Body of pancreas (tissue), 4 donors: ENCODE results near the gene ARHGAP24. TPM values are rescaled to one million over a fixed set of nuclear protein-coding genes. Genes with fewer than 3 reads are reported as not detected.

Experiments
- ATAC-seq: fragments of 150-250 bp; one replicate; pipeline ENCODE4 v1.9.1; 2016
- DNase-seq, 4 donors: peaks; one replicate each; pipeline ENCODE4 v3.0.0-alpha.2; 2019
- H3K27ac ChIP-seq, 4 donors: fragments of 200-600 bp; sonication (generic); 1 replicate in 3 of 4; 2 replicates in 1 of 4; pipeline versions ENCODE4 v1.5.1 to v1.6.1; 2016 to 2019; ENCODE audit warnings: mild to moderate bottlenecking in 1 of 4, mixed read lengths in 1 of 4, moderate library complexity in 1 of 4
- H3K27me3 ChIP-seq, 2 donors: fragments of 200-600 bp; sonication (generic); one replicate each; pipeline ENCODE4 v1.6.0; 2016; ENCODE audit warnings: mild to moderate bottlenecking in 1 of 2
- H3K36me3 ChIP-seq, 2 donors: fragments of 200-600 bp; sonication (generic); replicated peaks in 1 of 2; 2 replicates each; pipeline ENCODE4 v1.5.1; 2016; ENCODE audit warnings: low read depth in 2 of 2; ENCODE audit not compliant: insufficient read depth in 1 of 2
- H3K4me1 ChIP-seq: fragments of 200-600 bp; sonication (generic); one replicate; pipeline ENCODE4 v1.6.0; 2016
- H3K4me3 ChIP-seq, 2 donors: fragments of 200-600 bp; sonication (generic); 1 replicate in 1 of 2; 2 replicates in 1 of 2; pipeline ENCODE4 v1.5.1; 2016 to 2019
- H3K9me3 ChIP-seq, 3 donors: fragments of 200-600 bp; sonication (generic); 1 replicate in 2 of 3; 2 replicates in 1 of 3; pipeline ENCODE4 v1.5.1; 2016
- POLR2A ChIP-seq, 3 donors: fragments of 450-650 bp; IDR thresholded peaks; one replicate each; pipeline ENCODE4 v1.6.1; 2016; ENCODE audit warnings: antibody characterized with exemption in 3 of 3, mild to moderate bottlenecking in 2 of 3
- WGBS, 2 donors: methylation state at CpG; one replicate each; pipeline ENCODE4 v1.1.5; 2017; 5-methylcytosine and 5-hydroxymethylcytosine counted together
- intact Hi-C: fragments of 100-400 bp; cut with DNase I; formaldehyde crosslinking; loops from one replicate; pipeline ENCODE4 v1.15.1; 2023
- total RNA-seq, 2 donors: library from RNA; depleted of rRNA; stranded (reverse); fragments of >200 nt; gene quantifications; one replicate each; pipeline ENCODE4 v1.1.0, GENCODE V29; 2016
- TF ChIP-seq, protein P1 (sequence below), 7 experiments: fragments of 450-650 bp in 4 of 7; fragments of 200-600 bp in 3 of 7; sonication (generic) in 3 of 7; IDR thresholded peaks; one replicate each; pipeline ENCODE4 v1.5.1; 2016 to 2019; ENCODE audit warnings: antibody characterized with exemption in 7 of 7

Gene ARHGAP24
- total RNA-seq, 2 donors from 2014 or later, result 43.3 to 113 TPM

DNA sequence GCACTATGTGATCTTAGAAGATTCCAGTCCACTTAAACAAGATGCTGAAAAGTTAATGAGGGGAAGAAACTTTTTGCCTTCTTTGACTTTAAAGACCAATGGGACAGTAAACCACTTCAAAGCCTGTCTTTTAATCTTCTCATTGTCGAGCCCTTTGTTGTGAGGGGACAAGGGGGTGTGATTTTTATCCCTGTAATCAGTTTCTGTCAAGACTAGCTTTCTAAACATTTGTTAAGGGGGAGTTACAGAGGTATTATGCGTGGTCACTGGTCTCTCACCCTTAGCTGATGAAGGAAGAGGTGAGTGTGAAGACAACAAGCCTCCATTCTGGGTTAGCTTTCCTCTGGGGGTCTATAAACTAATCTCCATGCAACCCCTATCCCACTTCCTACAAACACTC, 409.3 kb downstream of the ARHGAP24 start:
- H3K9me3 ChIP-seq, result no peaks in the 10 kb centered on the region
- no peak overlapping the region for H3K4me3 ChIP-seq
- no peaks in the 10 kb centered on the region for H3K27me3 ChIP-seq
- no peak overlapping the region for H3K27ac ChIP-seq
- 74 to 76% methylated on average over 2 of the region's 2 CpGs for WGBS, 2 donors
- H3K36me3 ChIP-seq, result no peaks in the 10 kb centered on the region
- TF ChIP-seq POLR2A (IDR thresholded peaks at IDR 0.05), result no peak
- TF ChIP-seq, protein P1, sequence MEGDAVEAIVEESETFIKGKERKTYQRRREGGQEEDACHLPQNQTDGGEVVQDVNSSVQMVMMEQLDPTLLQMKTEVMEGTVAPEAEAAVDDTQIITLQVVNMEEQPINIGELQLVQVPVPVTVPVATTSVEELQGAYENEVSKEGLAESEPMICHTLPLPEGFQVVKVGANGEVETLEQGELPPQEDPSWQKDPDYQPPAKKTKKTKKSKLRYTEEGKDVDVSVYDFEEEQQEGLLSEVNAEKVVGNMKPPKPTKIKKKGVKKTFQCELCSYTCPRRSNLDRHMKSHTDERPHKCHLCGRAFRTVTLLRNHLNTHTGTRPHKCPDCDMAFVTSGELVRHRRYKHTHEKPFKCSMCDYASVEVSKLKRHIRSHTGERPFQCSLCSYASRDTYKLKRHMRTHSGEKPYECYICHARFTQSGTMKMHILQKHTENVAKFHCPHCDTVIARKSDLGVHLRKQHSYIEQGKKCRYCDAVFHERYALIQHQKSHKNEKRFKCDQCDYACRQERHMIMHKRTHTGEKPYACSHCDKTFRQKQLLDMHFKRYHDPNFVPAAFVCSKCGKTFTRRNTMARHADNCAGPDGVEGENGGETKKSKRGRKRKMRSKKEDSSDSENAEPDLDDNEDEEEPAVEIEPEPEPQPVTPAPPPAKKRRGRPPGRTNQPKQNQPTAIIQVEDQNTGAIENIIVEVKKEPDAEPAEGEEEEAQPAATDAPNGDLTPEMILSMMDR (IDR thresholded peaks at IDR 0.05), result no peak
- DNase-seq (no peak), ATAC-seq (no peak)
- H3K4me1 ChIP-seq, result peaks cover 8% of the 10 kb centered on the region
- intact Hi-C loops, result no loop called here

DNA sequence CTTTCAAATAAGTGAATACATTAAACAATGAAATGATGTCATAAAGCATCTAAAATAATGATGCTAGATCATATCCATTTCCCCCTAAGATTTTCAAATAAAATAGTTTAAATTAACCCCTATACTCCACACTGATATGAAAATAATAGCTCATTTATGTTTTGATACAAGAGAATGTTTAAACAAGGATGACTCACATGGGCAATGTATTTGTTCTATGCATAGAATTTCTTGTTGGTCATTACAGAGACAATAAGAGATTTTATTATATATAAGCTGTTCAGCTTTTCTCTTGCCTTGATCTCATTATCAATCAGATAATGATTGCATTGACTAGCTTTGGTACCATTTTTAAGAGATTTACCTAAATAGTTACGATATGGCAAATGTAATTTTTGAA, 411.7 kb downstream of the ARHGAP24 start:
- DNase-seq (no peak), ATAC-seq (no peak)
- H3K27ac ChIP-seq, result no peak overlapping the region
- WGBS, 2 donors, result 91 to 96% methylated on average over 1 of the region's 1 CpG
- peaks cover 8% of the 10 kb centered on the region for H3K4me1 ChIP-seq
- no peaks in the 10 kb centered on the region for H3K36me3 ChIP-seq
- H3K27me3 ChIP-seq, result no peaks in the 10 kb centered on the region
- H3K9me3 ChIP-seq, result no peaks in the 10 kb centered on the region
- no peak overlapping the region for H3K4me3 ChIP-seq
- intact Hi-C loops, result no loop called here
- no peak for TF ChIP-seq POLR2A (IDR thresholded peaks at IDR 0.05)
- TF ChIP-seq, protein P1 (IDR thresholded peaks at IDR 0.05), result no peak

DNA sequence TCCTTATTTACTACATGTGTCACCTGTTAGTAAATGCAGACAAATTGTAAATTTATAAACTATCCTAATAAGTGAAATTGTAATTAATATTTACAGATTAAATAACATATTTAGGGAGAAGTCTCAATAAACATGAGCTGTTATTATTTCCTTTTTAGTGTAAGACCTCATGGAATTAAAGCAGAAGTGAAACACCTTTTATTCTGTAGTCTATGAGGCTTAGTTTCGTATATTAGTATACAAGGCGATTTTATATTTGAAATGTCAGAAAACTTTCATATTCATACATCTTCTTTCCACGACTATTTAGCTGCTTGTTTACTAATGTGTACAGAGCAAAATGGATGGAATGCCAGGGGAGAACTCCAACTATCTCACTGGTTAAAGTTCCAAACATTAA, 414.4 kb downstream of the ARHGAP24 start:
- Histone ChIP-seq H3K4me3 (no peak overlapping the region), H3K4me1 (peaks cover 8% of the 10 kb centered on the region), H3K27me3 (no peaks in the 10 kb centered on the region), H3K27ac (no peak overlapping the region), H3K9me3 (no peaks in the 10 kb centered on the region), H3K36me3 (no peaks in the 10 kb centered on the region)
- intact Hi-C loops, result no loop called here
- TF ChIP-seq POLR2A (IDR thresholded peaks at IDR 0.05), result no peak
- TF ChIP-seq, protein P1 (IDR thresholded peaks at IDR 0.05), result no peak
- DNase-seq, result no peak
- WGBS, 2 donors, result 73 to 87% methylated on average over 3 of the region's 3 CpGs
- ATAC-seq, result no peak

DNA sequence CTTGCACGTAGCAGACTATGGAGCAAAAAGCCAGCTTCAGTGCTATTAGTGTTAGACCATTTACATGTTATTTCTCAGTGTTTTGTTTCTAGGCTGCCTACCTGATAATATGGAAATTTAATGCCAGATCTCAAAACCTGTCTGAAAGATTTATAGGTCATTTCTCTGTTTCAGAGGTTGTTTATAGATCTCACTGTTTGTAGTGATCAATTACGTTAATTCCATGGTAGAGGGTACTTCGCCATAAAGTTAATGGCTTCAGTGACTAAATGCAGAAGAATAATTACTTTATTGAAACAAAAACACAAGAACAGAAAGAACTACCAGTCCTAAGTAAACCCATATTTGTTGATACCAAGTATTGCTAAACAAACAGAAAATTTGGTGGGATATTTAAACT, 420.8 kb downstream of the ARHGAP24 start:
- TF ChIP-seq, protein P1 (IDR thresholded peaks at IDR 0.05), result no peak
- TF ChIP-seq POLR2A (IDR thresholded peaks at IDR 0.05), result no peak
- H3K9me3 ChIP-seq, result no peaks in the 10 kb centered on the region
- no peak for ATAC-seq
- H3K27me3 ChIP-seq, result no peaks in the 10 kb centered on the region
- no peaks in the 10 kb centered on the region for H3K36me3 ChIP-seq
- 88 to 92% methylated on average over 3 of the region's 3 CpGs for WGBS, 2 donors
- no peak overlapping the region for H3K27ac ChIP-seq
- intact Hi-C loops, result no loop called here
- no peak for DNase-seq
- H3K4me1 ChIP-seq, result peaks cover 14% of the 10 kb centered on the region
- no peak overlapping the region for H3K4me3 ChIP-seq

DNA sequence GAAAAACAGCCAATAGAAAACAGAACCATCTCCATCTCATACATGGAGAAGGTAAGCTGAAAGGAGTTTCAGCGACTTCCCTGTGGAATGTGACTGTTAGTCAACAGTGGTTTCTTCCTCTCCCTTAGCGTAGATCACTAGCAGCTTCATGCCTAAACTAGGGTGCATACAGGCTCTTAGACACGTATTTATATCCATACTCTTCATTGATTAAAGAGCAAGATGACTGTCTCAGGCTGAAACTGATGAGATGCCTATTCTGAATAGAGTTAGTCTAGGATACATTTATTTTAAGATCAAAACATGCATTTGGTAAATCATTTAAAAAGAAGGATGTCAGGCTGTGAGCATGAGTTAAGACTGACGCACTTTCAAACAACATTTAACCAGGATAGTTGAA, 423.3 kb downstream of the ARHGAP24 start:
- intact Hi-C loops, result no loop called here
- Histone ChIP-seq H3K27ac (no peak overlapping the region), H3K9me3 (no peaks in the 10 kb centered on the region), H3K4me1 (peaks cover 14% of the 10 kb centered on the region), H3K4me3 (no peak overlapping the region), H3K36me3 (no peaks in the 10 kb centered on the region), H3K27me3 (no peaks in the 10 kb centered on the region)
- no peak for ATAC-seq
- DNase-seq, result no peak
- TF ChIP-seq POLR2A (IDR thresholded peaks at IDR 0.05), result no peak
- TF ChIP-seq, protein P1 (IDR thresholded peaks at IDR 0.05), result no peak
- 73 to 89% methylated on average over 4 of the region's 4 CpGs for WGBS, 2 donors
